Dedifferentiated amniotic fluid mesenchymal stem cell (primary cell): Measurements from ENCODE around the gene TCP11.

ENCODE experiments used
- DNase-seq: peaks from one replicate; pipeline ENCODE4 v3.0.0-alpha.2; 2016; ENCODE audit errors: extremely low spot score

TCP11 gene

GRCh38 chr6:35173044-35173426 is 31.9 kb upstream of the TCP11 start:
- DNase-seq = no peak

GRCh38 chr6:35170891-35171290 is 29.8 kb upstream of the TCP11 start:
- DNase-seq = no peak

- no peak for DNase-seq
These were observed 29.0 kb upstream of the TCP11 start for GRCh38 chr6:35170166-35170565.

- DNase-seq = no peak
These were observed 27.3 kb upstream of the TCP11 start for GRCh38 chr6:35168461-35168861.

DNA sequence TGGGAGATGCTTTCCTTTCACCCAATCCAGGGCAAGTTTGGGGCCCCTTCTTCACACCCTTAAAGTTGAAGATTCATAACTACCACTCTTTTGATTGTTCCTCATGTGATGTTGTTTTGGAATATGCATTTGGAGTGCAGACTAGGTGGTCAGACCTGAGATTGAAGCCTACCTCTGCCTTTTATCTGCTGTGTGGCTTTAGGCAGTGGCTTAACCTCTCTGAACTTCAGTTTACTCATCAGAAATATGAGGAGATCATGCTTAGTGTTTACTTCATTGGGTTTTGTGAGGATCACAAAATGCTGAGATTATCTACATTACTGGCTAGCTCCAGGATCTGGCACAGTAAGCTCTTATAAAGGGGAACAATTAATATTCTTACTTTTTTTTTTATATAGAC is 26.4 kb upstream of the TCP11 start:
- no peak for DNase-seq

- no peak for DNase-seq
These were observed 25.4 kb upstream of the TCP11 start for GRCh38 chr6:35166520-35166919.

DNA sequence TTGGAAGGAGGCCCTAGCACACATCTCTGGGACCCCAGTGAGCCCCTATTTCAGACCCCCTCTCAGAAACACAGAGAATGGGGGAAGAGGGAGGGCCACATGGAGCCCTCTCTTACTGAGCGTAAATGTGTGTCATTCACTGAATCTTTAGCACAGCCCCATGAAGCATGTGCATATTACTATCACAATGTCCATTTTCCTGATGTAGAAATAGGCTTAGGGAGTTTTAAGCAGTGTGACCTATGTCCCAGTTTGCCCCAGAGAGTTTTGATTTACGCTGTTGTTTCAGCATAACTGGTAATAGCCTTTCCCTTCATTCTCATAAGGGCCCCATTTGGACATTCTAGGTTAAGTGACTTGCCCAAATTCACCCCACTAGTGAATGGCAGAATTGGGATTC is 25.0 kb upstream of the TCP11 start:
- DNase-seq = no peak

DNA sequence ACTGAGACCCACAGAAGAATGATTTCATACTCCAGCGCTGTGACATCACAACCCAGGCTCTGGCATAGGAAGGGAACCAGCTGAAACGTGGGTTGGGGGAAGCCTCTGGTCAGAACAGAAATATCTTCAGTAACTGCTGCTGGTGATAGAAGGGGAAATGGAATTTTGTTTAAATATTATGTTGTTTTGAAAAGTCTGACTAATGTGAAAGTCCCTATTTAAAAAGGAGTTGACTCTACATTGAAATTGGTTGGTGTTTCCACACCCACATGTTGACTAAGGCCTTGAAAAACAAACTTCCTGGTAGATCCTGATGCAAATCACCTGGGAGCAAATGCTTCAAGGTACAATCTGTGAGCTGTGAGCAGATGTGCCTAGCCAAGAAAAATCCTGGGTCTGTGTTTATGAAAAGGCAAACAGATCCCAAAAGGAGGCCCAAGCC is 24.5 kb upstream of the TCP11 start:
- no peak for DNase-seq

GRCh38 chr6:35164868-35165267 is 23.7 kb upstream of the TCP11 start:
- DNase-seq = no peak

DNA sequence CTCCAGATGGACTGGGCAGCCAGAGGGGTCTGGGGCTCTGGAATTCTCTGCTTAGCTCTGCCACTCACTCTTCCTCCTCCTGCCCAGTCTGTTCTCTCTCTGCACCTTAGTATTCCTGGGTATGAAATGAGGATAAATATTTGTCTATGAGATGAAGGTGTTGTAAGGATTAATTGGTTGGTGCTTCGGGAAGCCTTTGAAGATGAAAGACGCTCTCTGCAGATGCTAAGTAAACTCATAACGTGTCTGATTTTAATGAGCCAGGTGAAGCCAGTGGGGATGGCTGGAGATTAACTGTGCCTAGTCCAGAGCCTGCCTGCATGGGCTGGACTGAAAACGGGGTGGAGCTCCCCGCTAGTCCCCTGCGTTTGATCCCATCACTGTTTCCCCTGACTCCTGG is 23.1 kb upstream of the TCP11 start:
- no peak for DNase-seq

DNA sequence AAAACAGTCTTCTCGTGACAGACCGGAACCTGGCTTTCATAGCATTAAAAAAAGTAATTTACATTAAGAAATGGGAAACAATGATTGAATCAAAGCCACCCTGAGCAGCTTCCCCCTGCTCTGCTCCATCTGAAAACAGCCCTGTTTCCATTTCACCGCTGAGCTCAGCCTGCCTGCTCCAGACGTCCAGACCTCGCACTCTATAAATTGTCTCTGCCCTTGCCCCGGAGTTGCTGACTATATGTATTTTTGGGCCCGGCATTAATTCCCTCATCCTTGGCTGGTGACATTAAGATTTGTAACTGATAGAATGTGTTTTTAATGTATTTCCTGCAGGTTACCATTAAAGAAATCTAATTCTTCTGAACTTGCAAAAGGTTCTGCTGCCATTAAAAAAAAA is 22.7 kb upstream of the TCP11 start:
- DNase-seq = no peak

DNA sequence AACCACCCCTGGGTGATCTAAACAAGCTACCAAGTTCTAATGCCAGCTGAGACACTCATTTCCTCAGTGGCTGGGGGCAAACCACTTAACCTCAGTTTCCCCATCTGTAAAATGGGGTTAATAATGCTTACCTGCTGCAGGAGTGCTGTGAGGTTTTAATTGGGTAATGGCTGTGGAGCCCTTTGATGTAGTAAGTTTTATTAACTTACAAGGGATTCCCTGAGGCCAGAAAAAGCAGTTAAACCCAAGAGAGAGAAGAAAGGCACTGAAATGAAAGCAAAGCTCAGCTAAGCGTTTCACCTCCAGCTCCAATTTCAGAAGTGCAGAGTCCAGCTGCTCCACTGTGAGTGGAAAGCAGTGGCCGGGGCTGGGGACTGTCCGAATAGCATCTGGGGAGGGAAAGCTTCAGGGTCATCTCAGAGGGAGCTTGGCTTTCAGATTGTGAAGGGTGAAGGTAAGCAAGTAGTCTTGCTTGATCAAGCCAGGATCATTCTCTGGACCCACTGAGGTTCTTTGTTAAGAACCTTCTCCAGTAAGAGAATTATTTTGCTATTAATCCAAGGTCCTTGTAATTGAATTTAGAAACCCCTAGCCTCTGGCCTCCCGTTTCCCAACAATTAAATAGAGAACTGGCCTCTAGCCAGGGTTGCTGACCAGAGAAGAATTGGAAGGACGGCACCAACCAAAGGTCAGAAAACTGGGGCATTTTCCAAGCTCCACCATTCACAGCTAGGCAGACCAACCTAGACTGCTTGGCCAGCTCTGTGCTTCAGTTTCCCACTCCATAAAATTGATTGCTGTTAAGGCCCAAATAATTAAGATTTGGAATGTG is 20.9 kb upstream of the TCP11 start:
- DNase-seq = no peak

GRCh38 chr6:35161266-35161665 is 20.1 kb upstream of the TCP11 start:
- no peak for DNase-seq

DNA sequence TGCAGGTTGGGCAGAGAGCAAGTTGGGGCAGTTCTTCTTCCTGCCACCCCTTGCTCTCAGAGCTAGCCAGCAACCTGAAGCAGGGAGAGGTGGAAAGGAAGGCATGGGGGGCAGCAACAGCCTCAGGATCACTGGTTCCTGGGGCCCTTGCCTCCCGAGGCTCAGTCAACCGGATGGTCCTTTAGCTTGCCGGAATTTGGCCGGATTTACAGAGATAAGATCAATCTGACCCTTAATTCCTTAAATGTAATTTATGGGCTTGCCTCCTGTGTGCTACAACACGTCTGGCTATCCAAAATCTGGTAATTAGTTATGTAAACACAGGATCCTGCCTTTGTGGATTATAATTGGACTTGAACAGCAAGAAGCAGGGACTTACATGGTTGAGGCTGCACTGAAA is 19.5 kb upstream of the TCP11 start:
- no peak for DNase-seq

- no peak for DNase-seq
These were observed 17.4 kb upstream of the TCP11 start for GRCh38 chr6:35158520-35158919.

GRCh38 chr6:35154947-35155346 is 13.8 kb upstream of the TCP11 start:
- no peak for DNase-seq

DNA sequence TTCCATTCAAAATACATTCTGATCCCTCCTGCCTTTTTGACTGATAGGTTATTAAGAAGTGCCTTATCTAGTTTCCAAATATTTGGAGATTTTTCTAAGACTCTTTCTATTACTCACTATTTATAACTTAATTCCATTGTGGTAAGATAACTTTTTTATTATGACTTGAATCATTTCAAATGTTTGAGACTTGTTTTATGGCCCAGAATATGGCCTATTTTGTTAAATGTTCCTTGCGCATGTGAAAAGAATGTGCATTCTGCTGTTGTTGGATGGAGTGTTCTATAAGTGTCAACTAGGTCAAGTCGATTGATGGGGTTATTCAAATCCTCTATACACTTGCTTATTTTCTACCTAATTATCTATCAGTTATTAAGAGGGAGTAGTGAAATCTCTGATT is 13.1 kb upstream of the TCP11 start:
- DNase-seq = no peak

- DNase-seq = no peak
These were observed 11.0 kb upstream of the TCP11 start for GRCh38 chr6:35152067-35152707.

- DNase-seq = no peak
These were observed 10.3 kb upstream of the TCP11 start for GRCh38 chr6:35151466-35151865.

- DNase-seq = no peak
These were observed 8.9 kb upstream of the TCP11 start for GRCh38 chr6:35149891-35150566.

GRCh38 chr6:35148167-35148741 is 7.1 kb upstream of the TCP11 start:
- no peak for DNase-seq

DNA sequence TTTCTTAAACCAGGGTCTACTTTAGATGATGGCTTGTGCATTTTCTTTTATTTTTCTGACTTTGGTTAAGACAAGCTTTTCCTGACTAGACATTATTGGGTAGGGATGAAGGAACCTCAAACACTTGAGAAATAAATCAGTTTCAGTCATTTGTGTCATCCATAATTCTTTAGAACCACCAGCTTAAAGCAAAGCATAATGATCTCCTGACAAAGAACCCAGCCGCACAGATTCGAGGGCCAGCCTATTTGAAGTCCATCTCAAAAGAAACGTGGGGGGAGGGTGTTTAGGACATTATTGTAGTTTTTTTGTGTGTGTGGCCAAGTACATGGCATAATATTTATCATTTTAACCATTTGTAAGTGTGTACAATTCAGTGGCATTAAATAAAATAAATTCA is 6.3 kb upstream of the TCP11 start:
- no peak for DNase-seq

- no peak for DNase-seq
These were observed 5.9 kb upstream of the TCP11 start for GRCh38 chr6:35147026-35147425.
